Transverse colon (tissue), 4 donors: ENCODE measurements around the gene CCL22. TPM values are rescaled to one million over a fixed set of nuclear protein-coding genes. Genes with fewer than 3 reads are reported as not detected.

Experiments
- DNase-seq: peaks from one replicate; pipeline ENCODE4 v3.0.0-alpha.2; 2019
- H3K27ac ChIP-seq, 4 donors: fragments of 200-600 bp; sonication (generic); 2 replicates each; pipeline ENCODE4 v1.5.1; 2016 to 2018; ENCODE audit warnings: inconsistent platforms in 4 of 4
- H3K27me3 ChIP-seq: fragments of 200-600 bp; sonication (generic); 2 replicates; pipeline ENCODE4 v1.5.1; 2017; ENCODE audit warnings: inconsistent platforms
- H3K36me3 ChIP-seq, 4 donors: fragments of 200-600 bp; sonication (generic); 2 replicates each; pipeline ENCODE4 v1.5.1; 2017 to 2019; ENCODE audit warnings: inconsistent platforms in 4 of 4
- H3K4me1 ChIP-seq, 4 donors: fragments of 200-600 bp; sonication (generic); 2 replicates each; pipeline ENCODE4 v1.5.1; 2017 to 2020; ENCODE audit warnings: inconsistent platforms in 4 of 4
- H3K4me3 ChIP-seq, 4 donors: fragments of 200-600 bp; sonication (generic); 1 replicate in 1 of 4; 2 replicates in 3 of 4; pipeline versions ENCODE4 v1.5.1 to v1.6.1; 2017 to 2019; ENCODE audit warnings: inconsistent platforms in 4 of 4
- H3K9me3 ChIP-seq, 2 donors: fragments of 200-600 bp; sonication (generic); 2 replicates each; pipeline ENCODE4 v1.5.1; 2017 to 2019; ENCODE audit warnings: inconsistent platforms in 2 of 2
- EP300 ChIP-seq: sonication (generic); formaldehyde crosslinking; IDR thresholded peaks from one replicate; pipeline ENCODE4 v1.6.1; 2017; ENCODE audit warnings: antibody characterized with exemption, low read depth
- POLR2A ChIP-seq: fragments of 450-650 bp; IDR thresholded peaks from one replicate; pipeline ENCODE4 v1.6.1; 2016; ENCODE audit warnings: antibody characterized with exemption, mild to moderate bottlenecking, moderate library complexity
- POLR2AphosphoS5 ChIP-seq, 3 donors: sonication (generic); formaldehyde crosslinking; IDR thresholded peaks; one replicate each; pipeline ENCODE4 v1.6.1; 2016; ENCODE audit warnings: antibody characterized with exemption in 3 of 3
- WGBS, 2 donors: methylation state at CpG; one replicate each; pipeline ENCODE4 v1.1.5; 2018; ENCODE audit warnings: low coverage in 1 of 2; 5-methylcytosine and 5-hydroxymethylcytosine counted together
- in situ Hi-C, 4 donors: fragments of 200-750 bp; cut with MboI; loops; one replicate each; pipeline versions ENCODE4 v1.15.0 to v1.15.1; 2017; ENCODE audit warnings: low sequenced_read_pairs in 3 of 4, low pct_ligation_motif_present in 1 of 4, low pct_unique_long_range_greater_than_20kb in 1 of 4
- intact Hi-C: fragments of 100-400 bp; cut with DNase I; formaldehyde crosslinking; loops from one replicate; pipeline ENCODE4 v1.15.1; 2023; ENCODE audit warnings: low total_unique reads
- total RNA-seq, 4 donors: library from RNA; depleted of rRNA; stranded (reverse); fragments of >200 nt; gene quantifications; one replicate each; pipeline ENCODE4 v1.1.0, GENCODE V29; 2016
- TF ChIP-seq, protein P1 (sequence below), 5 experiments: fragments of 200-600 bp in 3 of 5; fragments of 450-650 bp in 2 of 5; sonication (generic) in 3 of 5; IDR thresholded peaks; 1 replicate in 2 of 5; 2 replicates in 3 of 5; pipeline ENCODE4 v1.5.1; 2016 to 2017; ENCODE audit warnings: antibody characterized with exemption in 5 of 5, inconsistent platforms in 3 of 5, mild to moderate bottlenecking in 2 of 5, moderate library complexity in 1 of 5

The CCL22 gene
- total RNA-seq, 4 donors from 2014 or later: 0.64 TPM; not detected in 3

DNA sequence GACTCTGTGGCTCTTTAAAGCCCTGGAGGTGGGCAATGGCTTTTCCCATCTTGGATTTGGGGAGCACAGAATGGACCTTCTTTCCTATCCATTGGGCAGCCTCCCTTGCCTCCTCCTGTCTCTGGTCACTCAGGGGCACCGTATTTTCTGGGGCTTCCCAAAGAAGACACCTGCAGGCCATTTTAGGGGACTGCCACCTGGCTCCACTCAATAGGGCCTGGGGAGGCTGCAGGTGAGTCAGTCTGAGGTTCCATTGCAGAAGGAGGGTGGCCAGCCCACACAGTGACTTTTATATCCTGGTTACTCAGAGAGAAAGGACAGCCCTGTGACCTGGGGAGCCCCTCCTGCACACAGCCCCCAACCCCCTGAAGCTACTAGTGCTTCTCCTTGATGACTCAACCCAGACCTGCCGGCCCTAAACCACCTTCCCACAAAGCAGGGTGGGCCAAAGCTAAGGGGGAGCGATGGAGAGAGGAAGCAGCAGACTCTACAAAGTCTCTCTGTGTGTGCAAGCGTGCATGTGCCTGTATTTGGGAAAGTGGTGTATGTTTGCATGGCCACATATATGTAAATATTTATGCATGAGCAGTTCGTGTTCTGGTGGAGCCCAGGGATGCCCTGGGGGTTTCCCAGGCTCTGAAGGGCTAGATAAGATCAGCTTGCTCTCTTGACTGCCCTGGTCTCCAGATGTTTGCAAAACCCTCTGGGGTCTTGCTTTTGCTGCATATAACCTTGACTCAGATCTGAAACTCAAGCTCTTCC is 18.7 kb downstream of the CCL22 start:
- H3K4me3 ChIP-seq: no peak overlapping the region
- WGBS, 2 donors: 41% methylated on average over 5 of the region's 5 CpGs; no CpG with 5 or more reads in 1 of the 2 donors
- intact Hi-C loops: no loop called here

DNA sequence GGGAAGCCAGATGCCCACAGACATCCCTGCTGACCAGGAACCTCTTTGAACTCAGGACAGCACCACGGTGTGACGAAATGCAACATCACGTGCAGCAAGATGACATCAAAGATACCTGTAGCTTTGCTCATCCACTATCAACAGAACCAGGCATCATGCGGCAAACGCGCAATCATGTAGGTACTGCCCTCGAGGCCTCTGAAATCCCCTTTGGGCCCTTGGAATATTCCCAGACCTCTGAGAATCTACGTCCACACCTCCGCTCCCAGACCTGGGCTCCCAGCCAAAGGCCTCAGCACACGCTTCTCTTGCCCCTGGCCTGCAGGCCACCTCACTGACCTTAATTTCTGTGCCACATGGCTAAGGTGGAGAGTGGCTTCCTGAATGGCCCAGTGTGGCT is 21.0 kb downstream of the CCL22 start:
- TF ChIP-seq POLR2AphosphoS5 (IDR thresholded peaks at IDR 0.05) (no peak), EP300 (no peak), POLR2A (no peak)
- TF ChIP-seq, protein P1, sequence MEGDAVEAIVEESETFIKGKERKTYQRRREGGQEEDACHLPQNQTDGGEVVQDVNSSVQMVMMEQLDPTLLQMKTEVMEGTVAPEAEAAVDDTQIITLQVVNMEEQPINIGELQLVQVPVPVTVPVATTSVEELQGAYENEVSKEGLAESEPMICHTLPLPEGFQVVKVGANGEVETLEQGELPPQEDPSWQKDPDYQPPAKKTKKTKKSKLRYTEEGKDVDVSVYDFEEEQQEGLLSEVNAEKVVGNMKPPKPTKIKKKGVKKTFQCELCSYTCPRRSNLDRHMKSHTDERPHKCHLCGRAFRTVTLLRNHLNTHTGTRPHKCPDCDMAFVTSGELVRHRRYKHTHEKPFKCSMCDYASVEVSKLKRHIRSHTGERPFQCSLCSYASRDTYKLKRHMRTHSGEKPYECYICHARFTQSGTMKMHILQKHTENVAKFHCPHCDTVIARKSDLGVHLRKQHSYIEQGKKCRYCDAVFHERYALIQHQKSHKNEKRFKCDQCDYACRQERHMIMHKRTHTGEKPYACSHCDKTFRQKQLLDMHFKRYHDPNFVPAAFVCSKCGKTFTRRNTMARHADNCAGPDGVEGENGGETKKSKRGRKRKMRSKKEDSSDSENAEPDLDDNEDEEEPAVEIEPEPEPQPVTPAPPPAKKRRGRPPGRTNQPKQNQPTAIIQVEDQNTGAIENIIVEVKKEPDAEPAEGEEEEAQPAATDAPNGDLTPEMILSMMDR (IDR thresholded peaks at IDR 0.05): no peak
- in situ Hi-C loops (no loop called here), intact Hi-C loops (no loop called here)
- 89% methylated on average over 10 of the region's 10 CpGs; no CpG with 5 or more reads in 1 of the 2 donors for WGBS, 2 donors
- no peak for DNase-seq
- Histone ChIP-seq H3K4me3 (no peak overlapping the region), H3K9me3 (no peaks in the 10 kb centered on the region), H3K27ac (no peak overlapping the region), H3K4me1 (peaks cover 9 to 24% (median 11%) of the 10 kb centered on the region in 4 donors), H3K27me3 (no peaks in the 10 kb centered on the region), H3K36me3 (no peaks in the 10 kb centered on the region)

More for the DNA sequence above, 18.7 kb downstream of the CCL22 start:
- peaks cover 3 to 24% (median 7%) of the 10 kb centered on the region in 4 donors for H3K4me1 ChIP-seq
- H3K36me3 ChIP-seq: no peaks in the 10 kb centered on the region
- in situ Hi-C loops: no loop called here
- no peak for DNase-seq
- H3K9me3 ChIP-seq: no peaks in the 10 kb centered on the region
- peak overlapping the region; percentile 2 to 39 (median 5) for H3K27ac ChIP-seq
- no peaks in the 10 kb centered on the region for H3K27me3 ChIP-seq
- TF ChIP-seq POLR2AphosphoS5 (IDR thresholded peaks at IDR 0.05): no peak
- TF ChIP-seq EP300: no peak
- TF ChIP-seq POLR2A: no peak
- TF ChIP-seq, protein P1 (IDR thresholded peaks at IDR 0.05): no peak

- TF ChIP-seq, protein P1 (IDR thresholded peaks at IDR 0.05): no peak
- TF ChIP-seq EP300 (no peak), POLR2A (no peak), POLR2AphosphoS5 (IDR thresholded peaks at IDR 0.05) (no peak)
Measured at GRCh38 chr16:57380671-57381462, 22.3 kb downstream of the CCL22 start.

More at GRCh38 chr16:57380671-57381462, 22.3 kb downstream of the CCL22 start:
- intact Hi-C loops: no loop called here
- H3K9me3 ChIP-seq: no peaks in the 10 kb centered on the region
- H3K27me3 ChIP-seq: no peaks in the 10 kb centered on the region
- no peak overlapping the region for H3K4me3 ChIP-seq
- in situ Hi-C loops: no loop called here
- H3K4me1 ChIP-seq: peaks cover 9 to 29% (median 12%) of the 10 kb centered on the region in 4 donors
- no peak for DNase-seq
- WGBS, 2 donors: 51% methylated on average over 8 of the region's 8 CpGs; no CpG with 5 or more reads in 1 of the 2 donors
- H3K36me3 ChIP-seq: no peaks in the 10 kb centered on the region
- no peak overlapping the region for H3K27ac ChIP-seq
